HEK293 (cell line): ENCODE data around the gene ATAD2B.

Source experiments
- CTCF ChIP-seq: fragments of 450-650 bp; formaldehyde crosslinking; IDR thresholded peaks from 2 replicates; pipeline ENCODE4 v1.5.1; 2016; ENCODE audit warnings: missing biosample characterization, missing genetic modification characterization
- ZNF211 ChIP-seq: fragments of 450-650 bp; formaldehyde crosslinking; IDR thresholded peaks from 2 replicates; pipeline ENCODE4 v1.5.1; 2016; ENCODE audit warnings: low read depth, missing biosample characterization, missing genetic modification characterization
- ZNF610 ChIP-seq: fragments of 450-650 bp; formaldehyde crosslinking; IDR thresholded peaks from 2 replicates; pipeline ENCODE4 v1.5.1; 2016; ENCODE audit warnings: missing biosample characterization, missing genetic modification characterization, borderline replicate concordance

DNA sequence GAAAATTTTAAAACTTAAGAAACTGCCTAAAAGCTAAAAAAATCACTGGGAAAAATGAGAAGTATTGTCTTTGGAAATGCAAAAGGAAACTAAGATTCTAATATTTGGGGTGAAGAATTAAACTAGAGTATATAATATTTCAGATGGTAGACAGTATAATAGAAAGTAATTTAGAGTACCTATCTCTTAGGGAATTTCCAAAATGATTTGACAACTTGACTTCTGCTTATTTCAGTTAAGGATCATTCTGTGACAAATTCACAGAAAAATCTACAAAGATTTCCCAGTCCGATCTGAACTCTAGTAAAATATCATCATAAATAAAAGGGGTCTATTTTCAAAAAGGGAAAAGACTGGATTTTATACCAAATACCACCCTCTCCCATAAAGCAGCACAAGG, 99.6 kb downstream of the ATAD2B start:
- TF ChIP-seq CTCF (no peak), ZNF610 (tag by site-specific recombination) (no peak), ZNF211 (tag by site-specific recombination) (no peak)
